Activated CD4-positive, alpha-beta T cell treated with anti-CD3 and anti-CD28 coated beads for 4 hours (primary cell): ENCODE measurements around the gene GPRC5C.
"Not testable (repeated sequence)": the region's sequence is repeated elsewhere in the genome, so short reads cannot be mapped to it uniquely, and the experiment has no call there.

ENCODE experiments used
- DNase-seq, 2 donors: peaks; one replicate each; pipeline ENCODE4 v3.0.0-alpha.2; 2020

GPRC5C gene

GRCh38 chr17:74477411-74477810 is 45.5 kb downstream of the GPRC5C start:
- DNase-seq, result no peak

- DNase-seq, result peak in 1 of 2 donors; percentile 13
These were observed 46.7 kb downstream of the GPRC5C start for GRCh38 chr17:74478420-74479100.

- DNase-seq, result no peak
These were observed 48.4 kb downstream of the GPRC5C start for GRCh38 chr17:74480290-74480689.

- DNase-seq, result no peak
These were observed 49.7 kb downstream of the GPRC5C start for GRCh38 chr17:74481621-74482020.

GRCh38 chr17:74484066-74484465 is 52.2 kb downstream of the GPRC5C start:
- DNase-seq, result no peak

- no peak for DNase-seq
These were observed 53.3 kb downstream of the GPRC5C start for GRCh38 chr17:74485022-74485743.

GRCh38 chr17:74485841-74486240 is 54.0 kb downstream of the GPRC5C start:
- DNase-seq, result no peak

- DNase-seq, result not testable (repeated sequence)
These were observed 56.4 kb downstream of the GPRC5C start for GRCh38 chr17:74488276-74488675.

- no peak for DNase-seq
These were observed 58.8 kb downstream of the GPRC5C start for GRCh38 chr17:74490716-74491115.

GRCh38 chr17:74491626-74492025 is 59.7 kb downstream of the GPRC5C start:
- no peak for DNase-seq

- peak; percentile 55 to 69 for DNase-seq
These were observed 61.5 kb downstream of the GPRC5C start for GRCh38 chr17:74493331-74493833.
